ENCODE results near the gene MLC1. TPM values are rescaled to one million over a fixed set of nuclear protein-coding genes. Genes with fewer than 3 reads are reported as not detected.

MLC1 gene
- total and polyA plus RNA-seq, 9 donors, result 0.31 to 1.2 (median 0.79) TPM

GRCh38 chr22:50104141-50104544 lies 18.9 kb upstream of the MLC1 start:
- no peaks in the 10 kb centered on the region for H3K4me1 ChIP-seq (ENCODE audit: control insufficient read depth, insufficient read depth, low read length)
- no peaks in the 10 kb centered on the region for H3K36me3 ChIP-seq (ENCODE audit: control insufficient read depth, insufficient read depth, low read length)
- H3K9me3 ChIP-seq (replicated peaks; ENCODE audit: control insufficient read depth, low read depth, low read length), result no peaks in the 10 kb centered on the region
- H3K27me3 ChIP-seq (ENCODE audit: control insufficient read depth, insufficient read depth, low read length), result no peaks in the 10 kb centered on the region
- no peak for DNase-seq
- no peak overlapping the region for H3K4me3 ChIP-seq (ENCODE audit: low read length)
- 72% methylated on average over 5 of the region's 6 CpGs for WGBS (ENCODE audit: insufficient coverage)
- no peak overlapping the region for H3K27ac ChIP-seq (ENCODE audit: low read length)

DNA sequence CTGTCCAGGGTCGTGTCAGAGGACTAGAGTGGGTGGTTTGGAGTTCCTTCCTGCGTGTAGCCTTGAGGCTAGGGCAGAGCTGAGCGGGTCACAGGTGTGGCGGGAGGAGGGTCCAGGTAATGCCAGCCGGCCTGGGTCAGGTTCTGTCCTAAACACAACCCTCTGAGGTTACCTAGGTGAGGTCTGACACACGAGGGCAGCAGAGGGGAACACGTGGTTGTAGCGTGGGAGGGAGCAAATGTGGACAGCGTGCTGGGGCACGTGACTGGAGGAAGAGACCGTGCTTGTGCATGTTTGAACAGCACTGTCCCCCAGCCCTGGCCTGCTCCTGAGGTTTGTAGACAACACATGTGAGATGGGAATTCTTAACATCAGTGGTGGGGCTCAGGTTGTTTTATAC lies 17.7 kb upstream of the MLC1 start:
- 47% methylated on average over 8 of the region's 11 CpGs for WGBS (ENCODE audit: insufficient coverage)
- Histone ChIP-seq H3K4me3 (ENCODE audit: low read length) (no peak overlapping the region), H3K9me3 (replicated peaks; ENCODE audit: control insufficient read depth, low read depth, low read length) (no peaks in the 10 kb centered on the region), H3K36me3 (ENCODE audit: control insufficient read depth, insufficient read depth, low read length) (no peaks in the 10 kb centered on the region), H3K27ac (ENCODE audit: low read length) (no peak overlapping the region), H3K27me3 (ENCODE audit: control insufficient read depth, insufficient read depth, low read length) (no peaks in the 10 kb centered on the region), H3K4me1 (ENCODE audit: control insufficient read depth, insufficient read depth, low read length) (no peaks in the 10 kb centered on the region)
- no peak for DNase-seq

- Histone ChIP-seq H3K27me3 (ENCODE audit: control insufficient read depth, insufficient read depth, low read length) (no peaks in the 10 kb centered on the region), H3K36me3 (ENCODE audit: control insufficient read depth, insufficient read depth, low read length) (no peaks in the 10 kb centered on the region), H3K4me1 (ENCODE audit: control insufficient read depth, insufficient read depth, low read length) (no peaks in the 10 kb centered on the region), H3K9me3 (replicated peaks; ENCODE audit: control insufficient read depth, low read depth, low read length) (no peaks in the 10 kb centered on the region), H3K4me3 (ENCODE audit: low read length) (no peak overlapping the region), H3K27ac (ENCODE audit: low read length) (no peak overlapping the region)
- DNase-seq, result no peak
- 56% methylated on average over 4 of the region's 10 CpGs for WGBS (ENCODE audit: insufficient coverage)
Observed at GRCh38 chr22:50101870-50102565, 16.8 kb upstream of the MLC1 start.

DNA sequence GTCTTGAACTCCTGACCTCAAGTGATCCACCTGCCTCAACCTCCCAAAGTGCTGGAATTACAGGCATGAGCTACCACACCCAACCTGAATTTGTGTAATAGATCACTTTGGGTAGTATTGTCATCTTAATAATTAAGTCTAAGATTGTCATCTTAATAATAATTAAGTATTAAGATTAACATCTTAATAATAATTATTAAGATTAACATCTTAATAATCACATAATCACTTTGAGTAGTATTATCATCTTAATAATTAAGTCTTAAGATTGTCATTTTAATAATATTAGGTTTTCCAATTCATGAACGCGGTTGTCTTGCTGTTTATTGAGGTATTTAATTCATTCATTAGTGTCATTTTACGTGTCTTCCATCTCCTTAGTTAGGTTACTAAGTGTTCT lies 12.8 kb upstream of the MLC1 start:
- Histone ChIP-seq H3K9me3 (replicated peaks; ENCODE audit: control insufficient read depth, low read depth, low read length) (no peaks in the 10 kb centered on the region), H3K4me1 (ENCODE audit: control insufficient read depth, insufficient read depth, low read length) (no peaks in the 10 kb centered on the region), H3K4me3 (ENCODE audit: low read length) (no peak overlapping the region), H3K36me3 (ENCODE audit: control insufficient read depth, insufficient read depth, low read length) (no peaks in the 10 kb centered on the region), H3K27me3 (ENCODE audit: control insufficient read depth, insufficient read depth, low read length) (no peaks in the 10 kb centered on the region), H3K27ac (ENCODE audit: low read length) (no peak overlapping the region)
- WGBS (ENCODE audit: insufficient coverage), result no CpG with 5 or more reads among the region's 3 CpGs
- DNase-seq, result no peak

- Histone ChIP-seq H3K4me3 (ENCODE audit: low read length) (no peak overlapping the region), H3K27ac (ENCODE audit: low read length) (no peak overlapping the region), H3K4me1 (ENCODE audit: control insufficient read depth, insufficient read depth, low read length) (no peaks in the 10 kb centered on the region), H3K27me3 (ENCODE audit: control insufficient read depth, insufficient read depth, low read length) (peaks cover 13% of the 10 kb centered on the region), H3K9me3 (replicated peaks; ENCODE audit: control insufficient read depth, low read depth, low read length) (no peaks in the 10 kb centered on the region), H3K36me3 (ENCODE audit: control insufficient read depth, insufficient read depth, low read length) (no peaks in the 10 kb centered on the region)
- no peak for DNase-seq
- 75% methylated on average over 5 of the region's 5 CpGs for WGBS (ENCODE audit: insufficient coverage)
Observed at GRCh38 chr22:50092342-50092741, 7.1 kb upstream of the MLC1 start.

DNA sequence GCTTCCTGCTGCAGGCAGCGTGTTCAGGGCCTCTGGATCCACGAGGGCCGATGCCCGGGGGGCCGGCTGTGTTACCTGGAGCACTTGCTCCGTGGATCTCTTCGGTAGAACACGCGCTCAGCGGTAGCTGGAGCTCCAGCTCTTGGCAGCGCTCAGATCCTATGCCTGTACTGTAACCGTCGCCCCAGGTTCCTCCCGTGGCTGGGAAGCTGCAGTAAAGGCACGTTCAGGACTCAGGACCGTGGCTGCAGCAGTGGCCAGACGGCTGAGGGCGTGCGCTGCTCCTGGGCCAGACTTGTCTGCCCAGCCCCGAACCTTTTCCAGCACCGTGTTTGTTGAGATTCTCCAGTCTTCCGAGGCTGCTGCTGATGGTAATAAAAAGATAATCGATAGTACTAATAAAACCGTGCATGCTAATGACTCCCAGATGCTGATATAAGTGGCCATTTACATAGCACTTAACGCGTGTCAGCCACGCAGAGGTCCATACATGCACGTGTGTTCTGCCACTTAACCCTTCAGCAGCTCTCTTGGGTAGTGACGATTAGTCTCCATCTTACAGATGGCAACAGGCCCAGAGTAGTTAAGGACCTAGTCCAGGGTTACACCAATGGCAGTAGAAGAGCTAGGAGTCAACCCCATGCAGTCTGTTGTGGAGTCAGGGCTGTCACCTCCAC lies 6.0 kb upstream of the MLC1 start:
- Histone ChIP-seq H3K4me1 (ENCODE audit: control insufficient read depth, insufficient read depth, low read length) (no peaks in the 10 kb centered on the region), H3K27me3 (ENCODE audit: control insufficient read depth, insufficient read depth, low read length) (peaks cover 13% of the 10 kb centered on the region), H3K9me3 (replicated peaks; ENCODE audit: control insufficient read depth, low read depth, low read length) (peaks cover 2% of the 10 kb centered on the region), H3K4me3 (ENCODE audit: low read length) (no peak overlapping the region), H3K36me3 (ENCODE audit: control insufficient read depth, insufficient read depth, low read length) (no peaks in the 10 kb centered on the region), H3K27ac (ENCODE audit: low read length) (no peak overlapping the region)
- WGBS (ENCODE audit: insufficient coverage), result 41% methylated on average over 23 of the region's 29 CpGs
- DNase-seq, result no peak

- DNase-seq, result no peak
- Histone ChIP-seq H3K27me3 (ENCODE audit: control insufficient read depth, insufficient read depth, low read length) (peaks cover 17% of the 10 kb centered on the region), H3K27ac (ENCODE audit: low read length) (no peak overlapping the region), H3K9me3 (replicated peaks; ENCODE audit: control insufficient read depth, low read depth, low read length) (peaks cover 2% of the 10 kb centered on the region), H3K36me3 (ENCODE audit: control insufficient read depth, insufficient read depth, low read length) (no peaks in the 10 kb centered on the region), H3K4me1 (ENCODE audit: control insufficient read depth, insufficient read depth, low read length) (no peaks in the 10 kb centered on the region), H3K4me3 (ENCODE audit: low read length) (no peak overlapping the region)
- WGBS (ENCODE audit: insufficient coverage), result 90% methylated on average over 21 of the region's 22 CpGs
Observed at GRCh38 chr22:50090412-50090714, 5.1 kb upstream of the MLC1 start.

- no peak within 1 kb of the TSS for H3K4me3 ChIP-seq (ENCODE audit: low read length)
- no peaks in the 10 kb centered on the region for H3K36me3 ChIP-seq (ENCODE audit: control insufficient read depth, insufficient read depth, low read length)
- no peak within 1 kb of the TSS for H3K27ac ChIP-seq (ENCODE audit: low read length)
- peaks cover 20% of the 10 kb centered on the region for H3K27me3 ChIP-seq (ENCODE audit: control insufficient read depth, insufficient read depth, low read length)
- DNase-seq, result peak; percentile 49
- H3K9me3 ChIP-seq (replicated peaks; ENCODE audit: control insufficient read depth, low read depth, low read length), result peaks cover 2% of the 10 kb centered on the region
- H3K4me1 ChIP-seq (ENCODE audit: control insufficient read depth, insufficient read depth, low read length), result no peaks in the 10 kb centered on the region
- 43% methylated on average over 82 of the region's 83 CpGs for WGBS (ENCODE audit: insufficient coverage)
Observed at GRCh38 chr22:50089682-50090411, 4.6 kb upstream of the MLC1 start, which contains the start of gene MOV10L1. TSS of gene MOV10L1 (plus strand) at chr22:50090006. CDS start at chr22:50090089, 83 bp downstream.

GRCh38 chr22:50089231-50089630 lies 4.0 kb upstream of the MLC1 start:
- H3K4me3 ChIP-seq (ENCODE audit: low read length), result no peak overlapping the region
- WGBS (ENCODE audit: insufficient coverage), result 84% methylated on average over 10 of the region's 11 CpGs
- no peak for DNase-seq
- H3K36me3 ChIP-seq (ENCODE audit: control insufficient read depth, insufficient read depth, low read length), result no peaks in the 10 kb centered on the region
- H3K27ac ChIP-seq (ENCODE audit: low read length), result no peak overlapping the region
- H3K9me3 ChIP-seq (replicated peaks; ENCODE audit: control insufficient read depth, low read depth, low read length), result peaks cover 2% of the 10 kb centered on the region
- H3K27me3 ChIP-seq (ENCODE audit: control insufficient read depth, insufficient read depth, low read length), result peaks cover 22% of the 10 kb centered on the region
- H3K4me1 ChIP-seq (ENCODE audit: control insufficient read depth, insufficient read depth, low read length), result no peaks in the 10 kb centered on the region

GRCh38 chr22:50088096-50088495 lies 2.9 kb upstream of the MLC1 start:
- Histone ChIP-seq H3K27ac (ENCODE audit: low read length) (no peak overlapping the region), H3K4me3 (ENCODE audit: low read length) (no peak overlapping the region), H3K4me1 (ENCODE audit: control insufficient read depth, insufficient read depth, low read length) (peaks cover 4% of the 10 kb centered on the region), H3K27me3 (ENCODE audit: control insufficient read depth, insufficient read depth, low read length) (peaks cover 22% of the 10 kb centered on the region), H3K36me3 (ENCODE audit: control insufficient read depth, insufficient read depth, low read length) (no peaks in the 10 kb centered on the region), H3K9me3 (replicated peaks; ENCODE audit: control insufficient read depth, low read depth, low read length) (peaks cover 2% of the 10 kb centered on the region)
- 100% methylated on average over 5 of the region's 12 CpGs for WGBS (ENCODE audit: insufficient coverage)
- DNase-seq, result no peak
